CD4-positive, alpha-beta T cell treated with Interleukin-1 beta for 1 hour (primary cell): ENCODE measurements around the gene CCDC172.

Experiments
- DNase-seq, 2 donors: peaks; one replicate each; pipeline ENCODE4 v3.0.0-alpha.2; 2020 to 2022

CCDC172 gene, protein sequence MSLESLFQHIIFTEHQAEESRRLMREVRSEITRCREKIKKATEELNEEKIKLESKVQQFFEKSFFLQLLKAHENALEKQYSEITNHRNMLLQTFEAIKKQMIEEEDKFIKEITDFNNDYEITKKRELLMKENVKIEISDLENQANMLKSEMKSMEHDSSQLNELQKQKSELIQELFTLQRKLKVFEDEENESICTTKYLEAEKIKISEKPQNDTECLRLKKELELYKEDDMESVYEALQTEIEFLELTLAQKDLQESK

DNA sequence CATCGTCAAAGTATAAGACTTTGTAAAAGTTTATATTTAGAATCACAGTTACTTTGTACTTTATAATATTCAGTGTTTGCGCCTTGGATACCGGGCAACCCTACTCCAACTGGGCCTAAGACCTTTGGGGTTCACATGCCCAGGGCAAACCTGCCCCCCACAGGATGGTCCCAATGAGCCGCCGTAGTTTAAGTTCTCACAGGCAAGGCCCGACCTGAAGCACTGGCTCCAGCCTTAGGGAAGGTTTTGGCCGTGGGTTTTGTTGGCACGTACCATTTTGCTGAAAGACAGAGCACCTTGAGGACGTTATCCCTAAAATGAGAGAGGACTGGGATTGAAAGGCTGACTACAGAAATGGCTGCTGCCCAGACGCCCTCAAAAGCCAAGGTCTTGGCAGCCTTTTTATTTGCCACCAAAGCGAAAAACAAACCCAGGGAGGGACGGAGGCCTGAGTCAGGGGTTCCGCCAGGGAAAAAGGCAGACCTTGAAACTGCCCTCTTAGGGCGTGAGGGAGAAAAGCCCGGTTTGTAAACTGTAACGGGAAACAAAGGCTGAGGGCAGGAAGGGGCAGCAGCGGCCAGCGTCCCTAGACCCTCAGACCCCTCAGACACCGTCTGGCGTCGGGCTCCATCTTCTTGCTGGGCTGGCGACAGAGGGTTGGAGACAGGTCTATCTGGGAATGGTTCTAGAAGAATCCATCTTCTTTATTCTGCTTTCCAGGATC lies at the start of gene CCDC172:
TSS of gene CCDC172 (plus strand) at position 222 of the 724 bp plus-strand sequence. CDS start 564 bp downstream, outside the sequence.
- DNase-seq: no peak

DNA sequence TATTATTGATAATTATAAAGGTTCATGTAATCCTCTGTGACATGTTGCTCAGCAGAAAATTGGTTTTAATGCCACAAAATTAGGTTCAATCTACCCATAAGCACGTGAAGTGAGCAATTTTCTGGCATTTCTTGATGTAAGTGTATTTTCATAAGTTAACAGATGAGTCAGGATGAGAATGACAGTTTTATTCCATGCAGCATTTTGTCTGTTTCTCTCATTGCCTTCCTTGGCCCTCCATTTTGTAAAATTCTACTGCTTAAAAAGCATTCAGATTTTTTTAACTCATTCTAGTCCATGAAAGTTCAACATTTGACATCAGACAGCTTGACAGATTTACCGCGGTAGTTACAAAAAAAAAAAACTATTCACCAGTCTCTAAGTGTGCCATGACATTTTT lies 47.3 kb upstream of the CCDC172 start:
- DNase-seq: no peak

DNA sequence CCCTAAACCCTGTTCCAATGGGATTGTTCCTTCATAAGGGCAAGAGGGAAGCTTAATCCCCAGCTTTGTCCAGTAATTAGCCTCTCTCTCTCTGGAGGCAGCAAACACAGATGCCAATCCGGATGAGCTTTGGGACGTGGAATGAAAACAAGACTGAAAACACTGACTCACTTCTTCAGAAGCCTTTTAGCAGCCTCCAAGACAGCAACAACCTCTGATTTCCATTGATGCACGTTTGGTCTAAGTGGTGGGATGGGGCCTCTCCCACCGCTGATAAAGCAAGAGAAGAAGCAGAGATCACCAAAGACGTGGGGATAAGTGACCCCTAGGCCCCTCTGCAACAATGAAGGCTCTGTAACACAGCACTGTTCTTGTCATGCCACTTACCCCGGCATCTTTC lies 45.4 kb upstream of the CCDC172 start:
- DNase-seq: no peak

DNA sequence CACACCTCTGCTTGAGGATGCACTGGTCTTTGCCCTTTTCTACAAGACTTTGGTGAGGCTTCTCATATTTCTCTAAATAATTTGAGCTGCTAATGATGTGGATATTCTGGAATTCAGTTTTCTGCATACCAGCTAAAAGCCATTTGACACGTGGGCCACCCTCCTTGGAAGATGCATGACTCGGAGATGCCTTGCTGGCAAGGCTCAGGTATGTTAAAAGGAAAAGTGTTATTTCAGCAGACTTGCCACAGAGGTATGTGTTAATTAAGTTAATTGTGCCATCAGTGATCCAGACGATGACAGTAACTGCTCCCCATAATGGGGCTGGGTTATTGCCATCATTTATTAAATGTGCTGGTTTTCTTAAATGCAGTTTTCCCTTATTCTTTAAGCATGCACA lies 42.5 kb upstream of the CCDC172 start:
- DNase-seq: no peak

DNA sequence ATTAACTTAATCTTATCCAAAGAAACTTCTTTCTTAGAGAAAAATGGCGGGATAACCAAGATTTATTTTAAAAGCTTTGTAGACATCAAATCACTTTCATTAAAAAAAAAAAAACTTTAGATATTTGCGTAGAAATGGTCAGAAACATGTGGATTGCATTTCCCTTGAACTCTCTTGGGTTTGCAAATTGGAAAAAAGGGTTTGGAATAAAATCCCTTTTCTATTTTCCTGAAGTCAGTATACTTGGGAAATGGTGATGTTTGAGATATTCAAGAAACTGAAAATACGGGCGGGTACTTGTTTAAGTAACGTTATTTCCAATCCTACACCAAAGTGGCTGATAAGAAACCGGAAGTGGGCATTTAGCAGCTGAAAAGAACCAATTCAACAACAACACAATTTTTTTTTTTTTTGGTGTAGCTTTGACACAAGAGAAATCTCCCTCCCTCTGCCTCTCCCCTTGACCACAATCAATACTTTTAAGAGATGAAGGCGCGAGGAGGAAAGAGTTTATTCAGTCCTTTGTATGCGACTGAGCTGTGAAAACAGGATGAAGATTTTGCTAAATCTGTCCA lies 37.5 kb upstream of the CCDC172 start:
- DNase-seq: no peak

DNA sequence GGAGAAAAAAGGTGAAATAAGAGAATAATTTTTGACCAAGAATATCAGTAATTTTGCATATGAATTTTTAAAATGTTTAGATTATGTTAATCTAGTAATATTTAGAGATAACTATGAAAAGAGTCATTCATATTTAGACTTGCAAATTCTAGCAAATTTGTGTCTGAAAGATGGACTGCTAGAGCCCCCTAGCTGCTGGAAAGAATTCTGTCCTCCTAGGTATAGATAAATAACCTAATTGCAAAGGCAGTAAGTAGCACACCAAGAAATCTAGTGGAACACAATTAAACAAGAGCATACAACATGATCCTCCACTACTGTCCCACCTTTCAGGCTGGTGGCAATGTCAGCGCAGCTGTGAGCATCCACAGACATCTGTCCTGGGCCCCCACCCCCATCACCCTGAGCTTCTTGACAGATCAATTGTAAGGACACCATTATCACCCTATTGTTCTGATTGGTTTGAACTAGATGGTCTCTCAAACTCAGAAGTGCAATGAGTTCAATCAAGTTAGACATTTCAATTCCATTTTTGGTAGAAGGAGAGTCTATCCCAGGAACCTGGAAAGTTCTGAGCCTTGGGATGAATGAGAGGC lies 36.2 kb upstream of the CCDC172 start:
- DNase-seq: no peak

DNA sequence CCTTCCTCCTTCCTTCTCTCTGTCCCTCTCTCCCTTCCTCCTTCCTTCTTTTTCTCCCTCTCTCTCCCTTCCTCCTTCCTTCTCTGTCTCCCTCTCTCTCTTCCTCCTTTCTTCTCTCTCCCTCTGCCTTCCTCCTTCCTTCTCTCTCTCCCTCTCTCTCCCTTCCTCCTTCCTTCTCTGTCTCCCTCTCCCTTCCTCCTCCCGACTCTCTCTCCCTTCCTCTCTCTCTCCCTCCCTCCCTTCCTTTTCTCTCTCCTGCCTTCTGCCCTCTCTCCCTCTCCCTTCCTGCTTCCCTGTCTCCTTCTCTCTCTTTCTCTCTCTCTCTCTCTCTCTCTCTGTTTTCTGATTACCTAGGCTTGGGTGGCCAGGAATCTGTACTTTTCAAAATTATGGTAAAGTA lies 34.6 kb upstream of the CCDC172 start:
- no peak for DNase-seq

DNA sequence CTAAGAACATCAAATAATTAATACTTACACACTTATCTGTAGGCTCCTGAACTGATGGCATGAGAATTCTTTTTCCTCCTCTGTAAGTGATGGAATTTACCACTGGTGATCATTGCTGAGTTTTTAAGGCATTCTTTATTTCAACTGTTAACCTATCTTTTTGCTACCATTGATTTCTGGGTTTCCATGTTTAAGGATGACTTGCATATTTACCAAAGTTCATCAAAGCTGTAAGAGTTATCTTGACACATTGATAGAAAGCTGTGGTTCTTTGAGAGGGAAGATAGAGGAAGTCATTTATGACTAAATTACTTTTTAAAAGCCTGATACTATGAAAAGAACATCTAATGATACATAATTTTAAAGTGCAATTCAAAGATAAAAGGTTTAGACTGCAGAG lies 31.8 kb upstream of the CCDC172 start:
- no peak for DNase-seq

DNA sequence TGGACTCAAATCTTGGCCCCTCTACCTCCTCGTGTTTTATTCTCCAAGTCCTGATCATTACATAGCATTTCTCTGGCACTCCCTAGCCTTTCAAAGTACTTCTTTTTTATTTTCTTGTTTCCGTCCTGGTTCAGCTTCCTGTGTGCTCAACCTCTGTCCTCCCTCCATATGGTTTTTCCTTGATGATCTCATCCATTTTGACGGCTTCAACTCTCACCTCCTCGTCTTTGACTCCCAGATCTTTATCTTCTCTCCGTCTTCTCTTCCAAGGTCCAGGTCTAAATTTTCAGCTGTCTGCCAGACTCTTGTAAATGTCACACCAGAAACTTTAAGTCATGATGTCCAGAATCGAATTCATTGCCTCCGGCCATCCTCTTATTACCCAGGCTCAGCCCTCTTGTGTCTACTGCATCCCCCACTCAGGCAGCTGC lies 27.9 kb upstream of the CCDC172 start:
- no peak for DNase-seq

DNA sequence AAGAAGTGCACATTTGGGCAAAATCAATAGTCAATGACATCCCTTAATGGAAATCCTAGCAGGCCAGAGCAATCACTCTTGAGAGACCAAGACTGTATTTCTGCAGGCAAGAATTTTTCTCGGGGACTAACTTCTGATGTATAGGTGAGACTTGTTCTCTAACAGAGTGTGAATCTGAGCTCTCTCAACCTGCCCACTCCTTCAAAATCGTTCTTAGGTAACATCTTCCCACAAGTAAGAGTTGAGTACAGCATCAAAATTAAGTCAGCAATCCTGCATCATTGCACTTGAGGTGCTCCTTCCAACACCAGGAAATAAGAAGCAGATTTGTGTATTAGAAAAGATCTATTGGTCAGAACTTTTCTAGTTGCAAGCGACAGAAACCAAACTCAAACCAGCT lies 25.7 kb upstream of the CCDC172 start:
- no peak for DNase-seq

DNA sequence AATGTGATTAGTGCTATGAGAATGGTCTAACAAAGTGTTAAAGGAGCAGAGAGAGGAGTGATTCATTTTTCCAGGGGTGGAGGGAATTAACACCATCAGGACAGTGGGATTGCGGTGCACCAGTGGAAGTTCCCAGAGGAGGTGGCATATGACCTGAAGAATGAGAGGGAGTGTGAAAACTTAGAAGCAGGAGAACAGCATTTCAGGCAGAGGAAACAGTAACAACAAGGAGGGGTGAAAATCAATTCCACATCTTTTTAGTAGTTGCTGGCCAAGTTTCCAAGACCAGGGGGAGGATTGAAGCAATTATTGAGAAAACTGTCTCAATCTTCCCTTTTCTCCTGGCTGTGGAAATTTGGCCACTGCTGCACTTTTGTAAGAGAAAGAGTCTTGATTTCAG lies 23.7 kb upstream of the CCDC172 start:
- DNase-seq: no peak

DNA sequence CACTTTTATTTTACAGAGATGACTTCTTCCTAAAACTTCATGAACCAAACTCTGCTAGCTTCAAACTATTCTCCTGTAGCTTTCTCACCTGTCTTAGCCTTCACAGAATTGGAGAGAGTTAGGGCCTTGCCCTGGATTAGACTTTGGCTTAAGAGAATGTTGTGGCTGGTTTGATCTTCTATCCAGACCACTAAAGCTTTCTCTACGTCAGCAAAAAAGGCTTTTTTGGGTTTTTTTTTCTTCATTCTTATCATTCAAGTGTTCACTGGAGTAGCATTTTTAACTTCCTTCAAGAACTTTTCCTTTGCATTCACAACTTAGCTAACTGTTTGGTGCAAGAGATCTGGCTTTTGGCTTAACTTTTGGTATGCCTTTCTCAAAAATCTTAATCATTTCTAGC lies 19.3 kb upstream of the CCDC172 start:
- no peak for DNase-seq

DNA sequence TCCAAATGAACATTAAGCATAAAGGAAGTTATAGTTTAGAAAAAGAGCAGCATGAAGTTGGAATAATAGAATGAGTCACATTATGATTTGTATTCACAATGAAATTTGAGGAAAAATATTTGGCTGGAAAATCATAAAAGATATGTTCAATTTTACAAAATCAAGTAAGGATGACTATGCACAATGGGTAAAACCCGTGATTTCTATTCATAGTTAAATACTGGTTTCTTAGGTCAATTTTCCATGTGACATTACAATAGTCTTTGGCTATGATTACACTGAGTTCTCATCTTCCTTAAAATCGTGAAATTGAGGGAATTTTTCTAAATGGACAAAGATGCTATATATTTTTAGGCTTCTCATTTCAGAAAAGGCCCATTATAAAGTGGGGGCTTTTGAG lies 17.4 kb upstream of the CCDC172 start:
- DNase-seq: no peak

DNA sequence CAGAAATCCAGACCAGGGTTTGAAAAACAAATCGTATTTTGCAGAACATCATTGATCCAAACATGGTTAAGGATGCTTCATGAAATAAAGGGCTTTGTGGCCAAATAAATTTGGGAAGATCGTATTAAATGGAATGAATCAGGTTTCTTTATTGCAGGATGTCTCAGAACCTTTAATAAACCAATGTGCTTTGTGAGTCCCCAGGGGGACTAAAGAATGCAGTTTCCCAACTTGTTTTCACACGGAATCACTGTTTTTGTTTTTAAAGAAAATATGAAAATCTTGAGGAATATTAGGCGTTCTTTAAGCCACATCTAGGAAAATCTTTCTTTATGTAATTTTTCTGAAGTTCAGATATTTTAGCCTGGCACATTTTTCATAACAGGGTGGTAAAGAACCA lies 16.8 kb upstream of the CCDC172 start:
- DNase-seq: no peak

DNA sequence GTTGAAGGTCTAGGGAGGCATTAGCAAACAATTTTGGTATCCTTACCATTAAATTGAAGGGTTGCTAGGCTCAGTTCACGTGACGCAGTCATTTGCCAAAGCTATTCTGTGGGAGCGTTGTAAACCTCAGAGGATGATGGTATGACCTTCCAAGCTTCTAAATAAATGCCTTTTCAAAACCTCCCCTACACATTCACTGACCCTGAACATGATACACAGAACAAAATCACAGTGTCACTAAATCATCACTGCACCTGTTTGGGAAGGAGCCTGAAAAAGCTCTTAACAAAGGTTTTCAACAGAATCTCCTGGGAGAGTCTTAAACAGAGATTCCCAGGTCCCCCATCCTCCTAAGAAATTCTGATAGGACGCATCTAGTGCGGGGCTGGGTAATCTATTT lies 13.2 kb upstream of the CCDC172 start:
- DNase-seq: no peak

DNA sequence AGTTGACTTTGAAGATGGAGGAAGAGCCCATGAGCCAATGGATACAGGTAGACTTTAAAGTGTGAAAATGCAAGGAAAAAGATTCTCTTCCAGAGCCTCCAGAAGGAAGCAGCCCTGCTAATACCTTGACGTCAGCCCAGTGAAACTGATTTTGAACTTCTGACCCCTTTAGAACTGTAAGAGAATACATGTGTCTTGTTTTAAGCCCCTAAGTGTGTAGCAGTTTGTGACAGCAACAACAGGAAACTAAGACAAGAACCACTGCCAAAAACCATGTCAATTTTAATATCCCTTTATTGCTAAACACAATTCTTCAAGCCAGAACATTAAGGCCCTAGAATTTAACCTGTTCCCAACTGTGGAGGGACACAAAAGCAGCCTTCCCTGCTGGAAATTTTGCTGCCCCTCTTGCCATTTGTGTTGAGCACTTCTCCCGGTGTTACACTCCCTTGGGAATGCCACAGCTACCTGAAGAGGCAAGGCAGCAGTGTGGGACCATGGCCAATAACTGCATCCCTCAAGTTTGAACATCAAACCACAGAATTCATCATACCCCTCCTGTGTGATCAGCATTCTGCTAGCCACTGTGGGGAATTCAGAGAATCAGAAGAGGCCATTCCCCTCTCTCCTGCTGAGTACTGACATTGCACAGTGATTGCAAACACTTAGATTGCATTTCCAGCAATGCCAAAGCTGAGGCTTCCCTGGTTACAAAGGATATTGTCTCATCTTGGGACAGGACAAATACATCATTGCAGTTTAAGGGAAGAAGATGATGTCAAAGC lies 12.3 kb upstream of the CCDC172 start:
- no peak for DNase-seq

DNA sequence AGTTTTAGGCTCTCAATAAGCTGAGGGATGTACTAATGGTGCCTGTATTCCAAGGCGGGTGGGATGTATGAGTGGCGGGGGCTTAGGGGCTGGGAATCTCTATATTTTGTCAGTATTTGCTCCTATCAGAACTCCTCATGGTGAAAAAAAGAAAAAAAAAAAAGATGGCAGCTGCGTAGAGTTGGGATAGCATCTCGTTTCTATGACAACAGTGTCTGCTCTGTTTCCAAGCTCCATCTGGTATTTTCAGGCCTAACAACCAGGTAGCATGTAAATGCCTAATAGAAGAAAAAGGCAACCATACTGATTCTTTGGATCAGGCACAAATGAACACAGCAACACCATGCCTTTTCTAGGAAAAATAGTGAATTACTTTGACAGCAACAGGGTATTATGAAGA lies 11.7 kb upstream of the CCDC172 start:
- DNase-seq: no peak

DNA sequence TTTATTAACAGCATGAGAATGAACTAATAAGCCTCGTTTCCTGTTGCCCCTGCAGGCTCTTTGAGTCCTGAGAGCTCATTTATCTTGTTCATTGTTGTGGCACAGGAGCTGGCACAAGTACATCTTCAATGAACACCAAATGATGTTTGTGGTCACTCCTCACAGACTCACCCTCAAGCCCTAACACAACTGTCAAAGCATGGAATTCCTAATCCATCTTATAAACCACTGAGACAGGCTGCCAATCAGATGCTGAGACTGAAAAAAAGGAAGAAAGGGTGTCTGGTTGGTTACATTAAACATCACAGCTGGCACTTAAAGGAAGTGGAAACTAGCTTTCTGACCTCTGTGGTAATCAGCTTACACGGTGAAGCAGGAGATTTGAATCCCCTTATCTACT lies 7.7 kb upstream of the CCDC172 start:
- no peak for DNase-seq

DNA sequence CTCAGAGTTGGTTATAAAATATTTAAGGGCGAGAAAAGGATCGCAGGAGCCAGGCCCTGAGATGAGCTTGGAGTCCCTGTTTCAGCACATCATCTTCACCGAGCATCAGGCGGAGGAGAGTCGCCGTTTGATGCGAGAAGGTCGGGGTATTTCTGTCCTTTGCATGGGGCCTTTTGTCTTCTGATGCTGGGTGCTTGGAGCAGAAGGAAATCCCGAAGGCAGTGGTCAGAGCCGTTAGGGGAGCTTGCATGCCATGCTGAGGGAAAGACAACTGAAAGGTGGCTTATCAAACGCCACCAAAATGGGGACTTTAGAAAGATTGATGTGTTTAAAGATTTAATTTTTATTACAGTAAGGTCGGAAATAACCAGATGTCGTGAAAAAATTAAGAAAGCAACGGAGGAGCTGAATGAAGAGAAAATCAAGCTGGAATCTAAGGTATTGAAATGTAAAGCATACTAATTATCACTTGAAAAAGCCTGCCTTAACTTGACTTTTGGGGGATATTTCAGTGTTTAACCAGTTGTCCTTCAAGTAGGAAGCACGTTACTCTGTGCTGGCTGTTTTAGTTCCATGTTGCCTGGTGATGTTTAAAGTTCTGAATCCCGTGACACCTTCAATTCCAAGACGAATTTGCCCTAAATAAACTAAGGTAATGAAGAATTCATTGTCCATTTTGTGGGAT lies 845 bp downstream of the CCDC172 start:
- DNase-seq: no peak

DNA sequence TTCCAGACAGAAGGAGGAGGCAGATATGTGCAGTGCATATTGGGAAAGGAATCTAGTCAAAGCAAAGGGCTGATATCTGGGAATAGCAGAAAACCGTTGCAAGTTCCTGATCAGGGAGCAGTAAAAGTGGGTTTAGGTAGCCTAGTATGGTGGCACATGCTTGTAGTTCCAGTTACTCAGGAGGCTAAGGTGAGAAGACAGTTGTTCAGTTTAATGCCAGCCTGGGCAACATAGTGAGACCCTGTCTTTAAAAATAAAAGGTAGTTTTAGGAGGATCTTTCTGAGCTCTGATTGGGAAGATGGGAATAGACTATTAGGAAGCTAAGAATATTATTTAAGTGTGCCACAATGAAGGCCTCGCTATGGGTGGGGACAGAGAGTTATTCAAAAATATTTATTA lies 1.7 kb downstream of the CCDC172 start:
- no peak for DNase-seq

DNA sequence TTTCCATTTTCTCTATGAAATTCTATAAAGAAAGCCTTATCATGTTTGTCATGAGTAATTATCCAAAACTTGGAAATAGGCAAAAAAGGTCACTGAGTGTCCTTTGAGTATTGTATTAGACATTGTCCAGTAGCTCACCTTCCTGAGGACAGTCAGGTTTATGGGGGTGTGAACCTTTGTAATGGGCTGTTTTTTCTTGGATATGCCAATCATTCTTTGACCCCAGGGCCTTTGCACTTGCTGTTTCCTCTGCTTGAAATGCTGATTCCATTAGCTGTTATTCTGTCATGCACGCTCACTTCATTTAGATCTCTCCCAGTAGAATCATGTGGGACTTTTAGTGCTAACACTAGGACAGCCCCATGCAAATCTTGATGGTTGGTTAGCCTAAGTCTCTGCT lies 4.9 kb downstream of the CCDC172 start:
- no peak for DNase-seq

DNA sequence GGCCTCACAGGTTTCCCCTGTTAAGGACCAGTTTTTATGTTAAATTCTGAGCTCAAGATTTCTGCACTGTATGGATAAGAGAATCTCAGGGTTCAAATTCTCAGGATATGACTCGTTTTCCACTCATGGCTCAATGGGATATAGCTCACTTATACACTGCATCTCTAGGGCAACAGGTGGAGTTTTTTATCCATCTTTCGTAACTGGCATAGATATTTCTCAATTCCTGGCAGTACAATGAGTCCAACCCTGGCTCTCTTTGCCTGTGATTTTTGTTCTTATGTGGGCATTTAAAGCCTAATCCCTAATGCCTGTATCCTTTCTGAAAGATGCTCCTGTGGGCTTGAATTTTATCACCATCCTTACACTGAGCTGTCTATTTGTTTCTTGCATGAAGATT lies 7.6 kb downstream of the CCDC172 start:
- DNase-seq: no peak

DNA sequence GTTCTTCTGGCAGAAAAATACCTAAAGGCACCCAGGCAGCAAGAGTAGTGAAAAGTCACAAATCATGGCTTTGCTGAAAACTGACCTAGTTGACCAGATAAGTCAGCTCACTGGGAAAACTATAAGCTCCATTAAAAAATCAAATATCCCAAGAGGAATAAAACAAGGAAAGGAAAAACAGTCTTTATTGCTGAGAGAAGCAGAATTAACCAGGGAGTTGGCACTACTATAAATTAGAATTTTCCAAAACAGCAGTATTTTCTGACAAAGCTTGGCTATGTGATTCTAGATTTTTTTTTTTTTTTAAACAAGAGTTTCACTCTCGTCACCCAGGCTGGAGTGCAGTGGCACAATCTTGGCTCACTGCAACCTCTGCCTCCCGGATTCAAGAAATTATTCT lies 12.6 kb downstream of the CCDC172 start:
- DNase-seq: no peak
